Nephron progenitor cell (in vitro differentiated cells): ENCODE data around the gene NKX3-2.

Source experiments
- DNase-seq: peaks from one replicate; pipeline ENCODE4 v3.0.0; 2021
- H3K27ac Mint-ChIP-seq: 2 replicates; pipeline ENCODE4 v1.8.0; 2021; ENCODE audit warnings: mild to moderate bottlenecking, moderate library complexity, mixed read lengths
- H3K27me3 Mint-ChIP-seq: 2 replicates; pipeline ENCODE4 v1.8.0; 2021; ENCODE audit warnings: mild to moderate bottlenecking, low read depth, mixed read lengths; ENCODE audit not compliant: poor library complexity
- H3K36me3 Mint-ChIP-seq: 2 replicates; pipeline ENCODE4 v1.8.0; 2021; ENCODE audit warnings: low read depth, mixed read lengths
- H3K4me1 Mint-ChIP-seq: 2 replicates; pipeline ENCODE4 v1.8.0; 2021; ENCODE audit warnings: mixed read lengths
- H3K4me3 Mint-ChIP-seq: 2 replicates; pipeline ENCODE4 v1.8.0; 2021; ENCODE audit warnings: mild to moderate bottlenecking, moderate library complexity, mixed read lengths
- H3K9me3 Mint-ChIP-seq: 2 replicates; pipeline ENCODE4 v1.8.0; 2021; ENCODE audit warnings: mild to moderate bottlenecking, moderate library complexity, mixed read lengths
- CTCF ChIP-seq: fragments of 200-600 bp; sonication (generic); IDR thresholded peaks from 2 replicates; pipeline ENCODE4 v1.5.0; 2021; ENCODE audit warnings: antibody characterized with exemption

NKX3-2 gene

GRCh38 chr4:13559413-13559812 lies 15.1 kb upstream of the NKX3-2 start:
- Mint-ChIP-seq H3K9me3 (no peaks in the 10 kb centered on the region), H3K27me3 (peaks cover 9% of the 10 kb centered on the region), H3K36me3 (no peaks in the 10 kb centered on the region), H3K4me3 (no peak overlapping the region), H3K4me1 (peaks cover 4% of the 10 kb centered on the region), H3K27ac (no peak overlapping the region)
- TF ChIP-seq CTCF: no peak
- DNase-seq: no peak

- H3K9me3 Mint-ChIP-seq: no peaks in the 10 kb centered on the region
- no peak for DNase-seq
- H3K27me3 Mint-ChIP-seq: peaks cover 13% of the 10 kb centered on the region
- no peak overlapping the region for H3K27ac Mint-ChIP-seq
- H3K36me3 Mint-ChIP-seq: no peaks in the 10 kb centered on the region
- peaks cover 4% of the 10 kb centered on the region for H3K4me1 Mint-ChIP-seq
- no peak for TF ChIP-seq CTCF
- no peak overlapping the region for H3K4me3 Mint-ChIP-seq
Observed at GRCh38 chr4:13558881-13559280, 14.6 kb upstream of the NKX3-2 start.

DNA sequence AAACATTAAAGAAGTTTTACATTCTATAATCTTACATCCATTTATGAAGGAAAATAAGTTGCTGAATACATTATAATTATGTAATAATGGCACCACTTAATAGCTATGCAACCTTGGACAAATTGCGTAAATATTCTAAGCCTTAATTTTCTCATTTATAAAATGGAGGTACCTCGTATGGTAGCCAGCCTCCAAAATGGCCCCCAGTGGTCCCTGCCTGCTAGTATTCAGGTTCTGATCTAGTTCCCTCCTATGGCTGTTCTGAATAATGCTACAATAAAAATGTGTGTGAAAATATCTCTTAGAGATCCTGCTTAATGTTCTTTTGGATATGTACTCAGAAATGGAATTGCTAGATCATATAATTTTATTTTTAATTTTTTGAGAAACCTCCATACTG lies 11.0 kb upstream of the NKX3-2 start:
- no peak for TF ChIP-seq CTCF
- Mint-ChIP-seq H3K36me3 (peaks cover 5% of the 10 kb centered on the region), H3K27me3 (peaks cover 30% of the 10 kb centered on the region), H3K4me1 (peaks cover 4% of the 10 kb centered on the region), H3K9me3 (peaks cover 24% of the 10 kb centered on the region), H3K27ac (no peak overlapping the region), H3K4me3 (no peak overlapping the region)
- DNase-seq: no peak

GRCh38 chr4:13553081-13553480 lies 8.8 kb upstream of the NKX3-2 start:
- H3K4me1 Mint-ChIP-seq: peaks cover 5% of the 10 kb centered on the region
- DNase-seq: no peak
- H3K9me3 Mint-ChIP-seq: peaks cover 24% of the 10 kb centered on the region
- H3K36me3 Mint-ChIP-seq: peaks cover 5% of the 10 kb centered on the region
- no peak for TF ChIP-seq CTCF
- no peak overlapping the region for H3K4me3 Mint-ChIP-seq
- peaks cover 51% of the 10 kb centered on the region for H3K27me3 Mint-ChIP-seq
- H3K27ac Mint-ChIP-seq: no peak overlapping the region

- Mint-ChIP-seq H3K36me3 (peaks cover 5% of the 10 kb centered on the region), H3K9me3 (peaks cover 24% of the 10 kb centered on the region), H3K27ac (no peak overlapping the region), H3K27me3 (peaks cover 70% of the 10 kb centered on the region), H3K4me1 (peaks cover 25% of the 10 kb centered on the region), H3K4me3 (peak overlapping the region; percentile 86)
- TF ChIP-seq CTCF: peak; percentile 94
- DNase-seq: peak; percentile 95
Observed at GRCh38 chr4:13548984-13549546, 4.8 kb upstream of the NKX3-2 start.
